Right lobe of liver (tissue), 4 donors: ENCODE measurements around the gene S100A9.

Experiments used
- POLR2A ChIP-seq: fragments of 450-650 bp; IDR thresholded peaks from one replicate; pipeline ENCODE4 v1.6.1; 2017; ENCODE audit warnings: antibody characterized with exemption, mild to moderate bottlenecking
- TF ChIP-seq, protein P1 (sequence below), 4 donors: fragments of 200-600 bp in 3 of 4; fragments of 450-650 bp in 1 of 4; IDR thresholded peaks; one replicate each; pipeline versions ENCODE4 v1.5.1 to v1.8.0; 2016 to 2022; ENCODE audit warnings: antibody characterized with exemption in 4 of 4, mild to moderate bottlenecking in 2 of 4
- donor health status: DM: no; HTN: no; CAD: no.
- donor health status: DM: no; HTN: no; CAD: no.
- donor health status: DM: no; HTN: yes; CAD: no.

- TF ChIP-seq, protein P1, sequence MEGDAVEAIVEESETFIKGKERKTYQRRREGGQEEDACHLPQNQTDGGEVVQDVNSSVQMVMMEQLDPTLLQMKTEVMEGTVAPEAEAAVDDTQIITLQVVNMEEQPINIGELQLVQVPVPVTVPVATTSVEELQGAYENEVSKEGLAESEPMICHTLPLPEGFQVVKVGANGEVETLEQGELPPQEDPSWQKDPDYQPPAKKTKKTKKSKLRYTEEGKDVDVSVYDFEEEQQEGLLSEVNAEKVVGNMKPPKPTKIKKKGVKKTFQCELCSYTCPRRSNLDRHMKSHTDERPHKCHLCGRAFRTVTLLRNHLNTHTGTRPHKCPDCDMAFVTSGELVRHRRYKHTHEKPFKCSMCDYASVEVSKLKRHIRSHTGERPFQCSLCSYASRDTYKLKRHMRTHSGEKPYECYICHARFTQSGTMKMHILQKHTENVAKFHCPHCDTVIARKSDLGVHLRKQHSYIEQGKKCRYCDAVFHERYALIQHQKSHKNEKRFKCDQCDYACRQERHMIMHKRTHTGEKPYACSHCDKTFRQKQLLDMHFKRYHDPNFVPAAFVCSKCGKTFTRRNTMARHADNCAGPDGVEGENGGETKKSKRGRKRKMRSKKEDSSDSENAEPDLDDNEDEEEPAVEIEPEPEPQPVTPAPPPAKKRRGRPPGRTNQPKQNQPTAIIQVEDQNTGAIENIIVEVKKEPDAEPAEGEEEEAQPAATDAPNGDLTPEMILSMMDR (IDR thresholded peaks at IDR 0.05), result peak; percentile 47 to 64 (median 56)
- no peak for TF ChIP-seq POLR2A
These were observed 2.1 kb upstream of the S100A9 start for GRCh38 chr1:153355445-153356071.
